ENCODE data around the gene SEMA3A. TPM values are rescaled to one million over a fixed set of nuclear protein-coding genes. Genes with fewer than 3 reads are reported as not detected.

Gene SEMA3A
- total RNA-seq, 1 experiment from 2014 or later, result 14.2 TPM

DNA sequence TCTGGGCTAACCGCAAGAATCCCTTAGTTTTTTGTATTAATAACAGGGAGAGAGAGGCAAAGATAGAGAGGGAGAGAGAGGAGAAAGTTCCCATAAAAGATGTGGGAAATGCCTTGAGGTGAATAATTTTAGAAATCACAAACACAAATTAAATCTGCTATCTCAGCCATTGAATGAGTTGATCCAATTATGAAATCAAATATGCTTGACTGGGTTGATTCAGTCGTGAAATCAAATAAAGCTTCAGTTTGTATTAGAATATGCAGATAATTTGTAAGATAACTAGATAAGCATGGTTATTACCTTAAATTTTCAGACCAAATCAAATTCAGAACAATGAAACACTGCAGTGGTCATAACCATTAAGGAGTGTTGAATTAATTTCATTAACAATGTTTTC is 68.9 kb downstream of the SEMA3A start (continued):
- TF ChIP-seq, protein P1, sequence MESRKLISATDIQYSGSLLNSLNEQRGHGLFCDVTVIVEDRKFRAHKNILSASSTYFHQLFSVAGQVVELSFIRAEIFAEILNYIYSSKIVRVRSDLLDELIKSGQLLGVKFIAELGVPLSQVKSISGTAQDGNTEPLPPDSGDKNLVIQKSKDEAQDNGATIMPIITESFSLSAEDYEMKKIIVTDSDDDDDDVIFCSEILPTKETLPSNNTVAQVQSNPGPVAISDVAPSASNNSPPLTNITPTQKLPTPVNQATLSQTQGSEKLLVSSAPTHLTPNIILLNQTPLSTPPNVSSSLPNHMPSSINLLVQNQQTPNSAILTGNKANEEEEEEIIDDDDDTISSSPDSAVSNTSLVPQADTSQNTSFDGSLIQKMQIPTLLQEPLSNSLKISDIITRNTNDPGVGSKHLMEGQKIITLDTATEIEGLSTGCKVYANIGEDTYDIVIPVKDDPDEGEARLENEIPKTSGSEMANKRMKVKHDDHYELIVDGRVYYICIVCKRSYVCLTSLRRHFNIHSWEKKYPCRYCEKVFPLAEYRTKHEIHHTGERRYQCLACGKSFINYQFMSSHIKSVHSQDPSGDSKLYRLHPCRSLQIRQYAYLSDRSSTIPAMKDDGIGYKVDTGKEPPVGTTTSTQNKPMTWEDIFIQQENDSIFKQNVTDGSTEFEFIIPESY (IDR thresholded peaks at IDR 0.05; ENCODE audit: extremely low read depth, insufficient replicate concordance, low read length), result no peak
- TF ChIP-seq YY1 (IDR thresholded peaks at IDR 0.05; ENCODE audit: extremely low read depth, insufficient replicate concordance, low read depth, low read length), result no peak

DNA sequence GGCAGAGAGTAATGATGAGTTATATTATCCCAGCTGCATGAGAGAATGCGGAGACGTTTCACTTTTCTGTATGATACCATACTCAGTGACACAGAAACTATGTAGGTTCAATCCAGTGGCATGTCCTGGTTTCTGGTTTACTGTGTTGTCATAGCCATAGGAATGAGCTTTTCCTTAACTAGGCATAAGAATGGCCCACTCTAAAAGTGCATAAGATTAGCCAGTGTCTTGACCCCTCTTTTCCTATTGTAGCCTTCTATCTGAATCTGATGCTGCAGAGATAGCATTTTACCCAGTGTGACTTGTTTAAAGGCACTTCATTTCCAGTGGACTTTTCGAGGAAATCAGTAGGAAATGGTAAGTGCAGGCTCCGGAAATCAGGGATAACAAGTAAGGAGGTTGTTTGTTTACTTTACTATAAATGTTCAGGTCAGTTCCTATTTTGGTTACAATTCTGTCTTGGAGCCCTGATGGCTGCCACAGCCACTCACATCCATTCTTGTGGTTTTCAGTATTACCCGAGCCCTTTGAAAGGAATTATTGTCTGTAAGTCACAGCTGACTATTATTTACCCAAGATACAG is 70.5 kb downstream of the SEMA3A start:
- POLR2A ChIA-PET, result no interaction called here
- CTCF ChIA-PET, result no interaction called here
- H3K27me3 ChIP-seq (ENCODE audit: insufficient read depth, low read length), result no peaks in the 10 kb centered on the region
- BruUV-seq (replicated peaks), result no TSS peak
- H3K36me3 ChIP-seq (ENCODE audit: control insufficient read depth in 1 of 2, insufficient read depth in 2 of 2, low read length in 2 of 2), result no peaks in the 10 kb centered on the region
- TF ChIP-seq POLR2AphosphoS5 (IDR thresholded peaks at IDR 0.05; ENCODE audit: low read depth, low read length) (no peak), YY1 (IDR thresholded peaks at IDR 0.05; ENCODE audit: extremely low read depth, insufficient replicate concordance, low read depth, low read length) (no peak), SP1 (IDR thresholded peaks at IDR 0.05; ENCODE audit: low read depth) (no peak), EZH2phosphoT487 (IDR thresholded peaks at IDR 0.05; ENCODE audit: borderline replicate concordance) (no peak), ZNF274 (IDR thresholded peaks at IDR 0.05; ENCODE audit: low read depth, low read length) (no peak), TCF7L2 (IDR thresholded peaks at IDR 0.05; ENCODE audit: borderline replicate concordance, extremely low read depth, insufficient read depth, insufficient read length) (no peak), REST (IDR thresholded peaks at IDR 0.05; ENCODE audit: low read depth) (no peak), SRF (IDR thresholded peaks at IDR 0.05; ENCODE audit: low read depth) (no peak), RAD21 (IDR thresholded peaks at IDR 0.05; ENCODE audit: low read depth) (no peak), ATF3 (IDR thresholded peaks at IDR 0.05) (no peak), SIN3A (IDR thresholded peaks at IDR 0.05; ENCODE audit: low read depth) (no peak), ELF1 (IDR thresholded peaks at IDR 0.05; ENCODE audit: borderline replicate concordance, low read depth) (no peak)
- TF ChIP-seq, protein P2, sequence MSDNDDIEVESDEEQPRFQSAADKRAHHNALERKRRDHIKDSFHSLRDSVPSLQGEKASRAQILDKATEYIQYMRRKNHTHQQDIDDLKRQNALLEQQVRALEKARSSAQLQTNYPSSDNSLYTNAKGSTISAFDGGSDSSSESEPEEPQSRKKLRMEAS (IDR thresholded peaks at IDR 0.05), result no peak
- TF ChIP-seq, protein P1 (IDR thresholded peaks at IDR 0.05; ENCODE audit: extremely low read depth, insufficient replicate concordance, low read length), result no peak
- H2AFZ ChIP-seq (ENCODE audit: low read depth, low read length, poor library complexity, severe bottlenecking), result no peak overlapping the region
- no peaks in the 10 kb centered on the region for H3K79me2 ChIP-seq (ENCODE audit: insufficient read depth, low read length)
- ATAC-seq (no peak), DNase-seq (ENCODE audit: low read depth, low spot score) (no peak)
- H3K9me3 ChIP-seq (ENCODE audit: control insufficient read depth in 1 of 2, insufficient read depth in 1 of 2, low read depth in 1 of 2, low read length in 2 of 2), result no peaks in the 10 kb centered on the region
- no peaks in the 10 kb centered on the region for H4K20me1 ChIP-seq (ENCODE audit: insufficient read depth)
- no peak overlapping the region for H3K27ac ChIP-seq (ENCODE audit: low read depth, low read length)
- no peaks in the 10 kb centered on the region for H3K9me2 ChIP-seq (ENCODE audit: insufficient read depth)
- H3K4me2 ChIP-seq (ENCODE audit: low read length), result no peak overlapping the region
- H3K9ac ChIP-seq (ENCODE audit: low read length), result no peak overlapping the region
- intact Hi-C loops (cut with micrococcal nuclease), result no loop called here
- H3K4me1 ChIP-seq (ENCODE audit: control insufficient read depth in 1 of 2, insufficient read depth in 2 of 2, low read length in 2 of 2), result no peaks in the 10 kb centered on the region
- RAD21 ChIA-PET (ENCODE audit: low non-redundant PET in 1 of 2, low total read pairs in 2 of 2, uncharacterized antibody in 2 of 2, unreplicated experiment in 2 of 2), result no interaction called here
- H3K4me3 ChIP-seq (replicated peaks in 1 of 2; ENCODE audit: low read depth in 1 of 2, low read length in 2 of 2), result no peak overlapping the region
